Body of pancreas (tissue), 4 donors: ENCODE measurements around the gene LIG4. TPM values are rescaled to one million over a fixed set of nuclear protein-coding genes. Genes with fewer than 3 reads are reported as not detected.

Source experiments
- ATAC-seq: fragments of 150-250 bp; one replicate; pipeline ENCODE4 v1.9.1; 2016
- DNase-seq, 4 donors: peaks; one replicate each; pipeline ENCODE4 v3.0.0-alpha.2; 2019
- H3K27ac ChIP-seq, 4 donors: fragments of 200-600 bp; sonication (generic); 1 replicate in 3 of 4; 2 replicates in 1 of 4; pipeline versions ENCODE4 v1.5.1 to v1.6.1; 2016 to 2019; ENCODE audit warnings: mild to moderate bottlenecking in 1 of 4, mixed read lengths in 1 of 4, moderate library complexity in 1 of 4
- H3K27me3 ChIP-seq, 2 donors: fragments of 200-600 bp; sonication (generic); one replicate each; pipeline ENCODE4 v1.6.0; 2016; ENCODE audit warnings: mild to moderate bottlenecking in 1 of 2
- H3K36me3 ChIP-seq, 2 donors: fragments of 200-600 bp; sonication (generic); replicated peaks in 1 of 2; 2 replicates each; pipeline ENCODE4 v1.5.1; 2016; ENCODE audit warnings: low read depth in 2 of 2; ENCODE audit not compliant: insufficient read depth in 1 of 2
- H3K4me1 ChIP-seq: fragments of 200-600 bp; sonication (generic); one replicate; pipeline ENCODE4 v1.6.0; 2016
- H3K4me3 ChIP-seq, 2 donors: fragments of 200-600 bp; sonication (generic); 1 replicate in 1 of 2; 2 replicates in 1 of 2; pipeline ENCODE4 v1.5.1; 2016 to 2019
- H3K9me3 ChIP-seq, 3 donors: fragments of 200-600 bp; sonication (generic); 1 replicate in 2 of 3; 2 replicates in 1 of 3; pipeline ENCODE4 v1.5.1; 2016
- POLR2A ChIP-seq, 3 donors: fragments of 450-650 bp; IDR thresholded peaks; one replicate each; pipeline ENCODE4 v1.6.1; 2016; ENCODE audit warnings: antibody characterized with exemption in 3 of 3, mild to moderate bottlenecking in 2 of 3
- WGBS, 2 donors: methylation state at CpG; one replicate each; pipeline ENCODE4 v1.1.5; 2017; 5-methylcytosine and 5-hydroxymethylcytosine counted together
- intact Hi-C: fragments of 100-400 bp; cut with DNase I; formaldehyde crosslinking; loops from one replicate; pipeline ENCODE4 v1.15.1; 2023
- total RNA-seq, 2 donors: library from RNA; depleted of rRNA; stranded (reverse); fragments of >200 nt; gene quantifications; one replicate each; pipeline ENCODE4 v1.1.0, GENCODE V29; 2016
- TF ChIP-seq, protein P1 (sequence below), 7 experiments: fragments of 450-650 bp in 4 of 7; fragments of 200-600 bp in 3 of 7; sonication (generic) in 3 of 7; IDR thresholded peaks; one replicate each; pipeline ENCODE4 v1.5.1; 2016 to 2019; ENCODE audit warnings: antibody characterized with exemption in 7 of 7

Gene LIG4
- total RNA-seq, 2 donors from 2014 or later: 5.9 to 7.5 TPM

- Histone ChIP-seq H3K4me1 (no peaks in the 10 kb centered on the region), H3K27ac (no peak overlapping the region), H3K27me3 (no peaks in the 10 kb centered on the region), H3K36me3 (no peaks in the 10 kb centered on the region), H3K9me3 (no peaks in the 10 kb centered on the region), H3K4me3 (no peak overlapping the region)
- no peak for TF ChIP-seq POLR2A (IDR thresholded peaks at IDR 0.05)
- ATAC-seq: no peak
- WGBS, 2 donors: 18 to 27% methylated on average over 1 of the region's 1 CpG
- intact Hi-C loops: no loop called here
- DNase-seq: no peak
Observed at GRCh38 chr13:108195146-108195545, 20.2 kb downstream of the LIG4 start.

GRCh38 chr13:108194435-108194936 lies 20.9 kb downstream of the LIG4 start:
- no peak for DNase-seq
- Histone ChIP-seq H3K27ac (no peak overlapping the region), H3K9me3 (no peaks in the 10 kb centered on the region), H3K36me3 (no peaks in the 10 kb centered on the region), H3K4me1 (no peaks in the 10 kb centered on the region), H3K4me3 (no peak overlapping the region), H3K27me3 (no peaks in the 10 kb centered on the region)
- TF ChIP-seq, protein P1, sequence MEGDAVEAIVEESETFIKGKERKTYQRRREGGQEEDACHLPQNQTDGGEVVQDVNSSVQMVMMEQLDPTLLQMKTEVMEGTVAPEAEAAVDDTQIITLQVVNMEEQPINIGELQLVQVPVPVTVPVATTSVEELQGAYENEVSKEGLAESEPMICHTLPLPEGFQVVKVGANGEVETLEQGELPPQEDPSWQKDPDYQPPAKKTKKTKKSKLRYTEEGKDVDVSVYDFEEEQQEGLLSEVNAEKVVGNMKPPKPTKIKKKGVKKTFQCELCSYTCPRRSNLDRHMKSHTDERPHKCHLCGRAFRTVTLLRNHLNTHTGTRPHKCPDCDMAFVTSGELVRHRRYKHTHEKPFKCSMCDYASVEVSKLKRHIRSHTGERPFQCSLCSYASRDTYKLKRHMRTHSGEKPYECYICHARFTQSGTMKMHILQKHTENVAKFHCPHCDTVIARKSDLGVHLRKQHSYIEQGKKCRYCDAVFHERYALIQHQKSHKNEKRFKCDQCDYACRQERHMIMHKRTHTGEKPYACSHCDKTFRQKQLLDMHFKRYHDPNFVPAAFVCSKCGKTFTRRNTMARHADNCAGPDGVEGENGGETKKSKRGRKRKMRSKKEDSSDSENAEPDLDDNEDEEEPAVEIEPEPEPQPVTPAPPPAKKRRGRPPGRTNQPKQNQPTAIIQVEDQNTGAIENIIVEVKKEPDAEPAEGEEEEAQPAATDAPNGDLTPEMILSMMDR (IDR thresholded peaks at IDR 0.05): no peak
- no peak for TF ChIP-seq POLR2A (IDR thresholded peaks at IDR 0.05)
- 62 to 94% methylated on average over 4 to 5 of the region's 5 CpGs for WGBS, 2 donors
- intact Hi-C loops: no loop called here
- no peak for ATAC-seq

GRCh38 chr13:108193806-108194205 lies 21.5 kb downstream of the LIG4 start:
- no peak overlapping the region for H3K27ac ChIP-seq
- no peaks in the 10 kb centered on the region for H3K27me3 ChIP-seq
- intact Hi-C loops: no loop called here
- no peaks in the 10 kb centered on the region for H3K9me3 ChIP-seq
- no peak overlapping the region for H3K4me3 ChIP-seq
- TF ChIP-seq, protein P1 (IDR thresholded peaks at IDR 0.05): no peak
- TF ChIP-seq POLR2A (IDR thresholded peaks at IDR 0.05): no peak
- H3K36me3 ChIP-seq: no peaks in the 10 kb centered on the region
- ATAC-seq: no peak
- no peaks in the 10 kb centered on the region for H3K4me1 ChIP-seq
- no peak for DNase-seq

- intact Hi-C loops: no loop called here
- ATAC-seq (no peak), DNase-seq (no peak)
- Histone ChIP-seq H3K27me3 (no peaks in the 10 kb centered on the region), H3K4me1 (no peaks in the 10 kb centered on the region), H3K9me3 (no peaks in the 10 kb centered on the region), H3K4me3 (no peak overlapping the region), H3K27ac (no peak overlapping the region), H3K36me3 (no peaks in the 10 kb centered on the region)
- TF ChIP-seq, protein P1 (IDR thresholded peaks at IDR 0.05): no peak
- no peak for TF ChIP-seq POLR2A (IDR thresholded peaks at IDR 0.05)
- 22 to 35% methylated on average over 3 of the region's 3 CpGs for WGBS, 2 donors
Observed at GRCh38 chr13:108190897-108191296, 24.4 kb downstream of the LIG4 start.

DNA sequence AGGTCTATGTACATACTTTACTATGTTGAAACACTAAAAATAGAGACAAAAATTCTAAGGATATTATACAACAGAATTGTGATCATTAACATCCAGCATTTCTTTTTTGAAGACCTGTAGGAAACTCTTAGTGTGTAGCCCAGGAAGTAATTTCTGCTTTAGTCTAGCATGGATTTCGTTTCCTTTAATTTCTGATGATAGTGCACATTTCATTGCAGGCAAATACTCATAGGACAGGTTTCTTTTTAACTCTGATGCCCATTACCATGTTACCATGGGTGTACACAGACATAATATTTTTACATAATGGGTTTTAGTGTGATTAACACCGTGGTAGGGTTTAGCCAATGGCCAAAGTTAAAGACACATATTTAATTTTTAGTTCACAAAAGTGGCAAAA lies 27.1 kb downstream of the LIG4 start:
- no peak for DNase-seq
- intact Hi-C loops: no loop called here
- H3K4me1 ChIP-seq: no peaks in the 10 kb centered on the region
- TF ChIP-seq, protein P1 (IDR thresholded peaks at IDR 0.05): no peak
- TF ChIP-seq POLR2A (IDR thresholded peaks at IDR 0.05): no peak
- H3K27me3 ChIP-seq: no peaks in the 10 kb centered on the region
- H3K9me3 ChIP-seq: no peaks in the 10 kb centered on the region
- H3K36me3 ChIP-seq: no peaks in the 10 kb centered on the region
- WGBS, 2 donors: 54 to 60% methylated on average over 2 of the region's 2 CpGs
- H3K27ac ChIP-seq: no peak overlapping the region
- ATAC-seq: no peak
- H3K4me3 ChIP-seq: no peak overlapping the region
